Left renal pelvis (tissue), 4 donors: ENCODE results near the gene BLCAP. TPM values are rescaled to one million over a fixed set of nuclear protein-coding genes. Genes with fewer than 3 reads are reported as not detected.
"Not testable (repeated sequence)": the region's sequence is repeated elsewhere in the genome, so short reads cannot be mapped to it uniquely, and the experiment has no call there.

Source experiments
- DNase-seq, 4 donors: peaks; one replicate each; pipeline ENCODE4 v3.0.0-alpha.2; 2013; ENCODE audit warnings: low read depth in 4 of 4, low spot score in 3 of 4
- polyA plus RNA-seq, 4 donors: library from polyadenylated mRNA; unstranded; fragments of 120-200 nt; gene quantifications; one replicate each; pipeline ENCODE4 v1.2.1, GENCODE V29; 2013; ENCODE audit not compliant: insufficient read length in 4 of 4

BLCAP gene, protein sequence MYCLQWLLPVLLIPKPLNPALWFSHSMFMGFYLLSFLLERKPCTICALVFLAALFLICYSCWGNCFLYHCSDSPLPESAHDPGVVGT
- 10 to 100 TPM; 63.7 to 95.3 (median 79.7) TPM for polyA plus RNA-seq

DNA sequence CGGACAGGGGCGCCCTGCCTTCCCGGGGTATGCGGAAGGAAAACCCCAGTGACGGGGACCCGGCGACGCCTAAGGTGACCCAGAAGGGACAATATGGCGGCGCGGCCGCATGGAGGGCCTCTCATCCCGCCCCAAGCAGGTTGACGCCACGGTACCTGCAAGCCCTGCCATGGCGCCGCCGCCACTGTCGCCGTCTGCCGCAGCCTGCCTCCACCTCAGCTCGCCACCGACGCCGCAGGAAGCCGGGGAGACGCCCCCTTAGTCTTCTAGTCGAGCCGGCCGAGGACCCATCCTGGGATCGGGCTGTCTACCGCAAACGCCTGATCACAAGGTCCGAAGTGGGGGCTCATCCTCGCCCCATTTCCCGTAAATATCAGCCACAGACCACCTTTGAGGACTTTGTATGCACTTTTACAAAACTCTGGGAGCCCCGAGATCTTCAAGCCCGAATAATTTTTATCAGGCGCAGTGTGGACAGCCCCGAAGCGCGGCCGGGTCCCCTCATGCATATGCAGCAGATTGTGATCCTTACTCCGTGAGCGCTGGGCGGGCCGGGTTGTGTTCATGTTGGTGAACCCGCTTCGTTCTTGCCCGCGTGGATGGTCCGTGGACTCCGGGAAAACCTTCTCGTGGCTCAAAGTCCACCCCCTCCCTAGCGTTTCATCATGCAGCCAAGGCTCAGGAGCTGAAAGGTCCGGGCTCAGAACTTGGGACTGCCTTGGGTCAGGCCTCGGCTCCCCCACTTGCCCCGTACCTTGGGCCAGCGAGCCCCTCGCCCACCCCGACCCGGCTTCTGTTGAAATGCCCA, at the start of gene BLCAP:
Gene BLCAP (minus strand): TSS at position 239 of the 808 bp plus-strand sequence. CDS start 8,702 bp downstream, outside the sequence.
- peak in 3 of 4 donors; percentile 83 to 86 (median 86) for DNase-seq

DNA sequence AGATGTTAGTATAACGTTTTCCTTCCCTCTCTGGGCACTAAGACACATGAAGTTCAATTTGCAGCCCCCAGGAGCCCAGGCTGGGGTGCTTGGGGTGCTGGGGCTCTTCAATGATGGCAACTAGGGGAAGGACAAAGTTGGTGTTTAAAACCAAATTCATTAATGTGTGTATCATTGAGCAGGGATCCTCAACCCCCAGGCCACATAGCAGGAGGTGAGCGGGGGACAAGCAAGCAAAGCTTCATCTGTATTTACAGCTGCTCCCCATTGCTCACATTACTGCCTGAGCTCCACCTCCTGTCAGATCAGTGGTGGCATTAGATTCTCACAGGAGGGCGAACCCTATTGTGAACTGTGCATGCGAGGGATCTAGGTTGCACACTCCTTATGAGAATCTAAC, 49.8 kb upstream of the BLCAP start:
- DNase-seq = not testable (repeated sequence)

DNA sequence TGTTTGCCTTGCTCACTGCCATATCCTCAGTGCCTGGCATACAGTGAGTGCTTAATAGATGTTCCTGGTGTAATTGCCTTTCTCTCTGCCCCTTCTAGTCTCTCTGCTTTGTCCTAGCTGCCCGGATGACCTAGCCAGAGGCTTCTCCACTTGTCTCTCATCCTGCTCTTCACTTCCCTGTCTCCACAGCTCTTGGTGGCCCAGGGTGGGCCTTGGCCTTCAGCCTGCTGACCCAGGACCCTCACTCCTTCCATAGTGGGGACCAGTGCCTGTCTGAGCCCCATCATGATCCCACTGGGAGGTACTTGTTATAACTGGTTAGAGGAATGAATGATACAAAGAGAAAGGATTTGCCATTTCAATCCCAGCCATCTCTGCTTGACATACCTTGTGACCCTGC, 49.2 kb upstream of the BLCAP start:
- DNase-seq = no peak

DNA sequence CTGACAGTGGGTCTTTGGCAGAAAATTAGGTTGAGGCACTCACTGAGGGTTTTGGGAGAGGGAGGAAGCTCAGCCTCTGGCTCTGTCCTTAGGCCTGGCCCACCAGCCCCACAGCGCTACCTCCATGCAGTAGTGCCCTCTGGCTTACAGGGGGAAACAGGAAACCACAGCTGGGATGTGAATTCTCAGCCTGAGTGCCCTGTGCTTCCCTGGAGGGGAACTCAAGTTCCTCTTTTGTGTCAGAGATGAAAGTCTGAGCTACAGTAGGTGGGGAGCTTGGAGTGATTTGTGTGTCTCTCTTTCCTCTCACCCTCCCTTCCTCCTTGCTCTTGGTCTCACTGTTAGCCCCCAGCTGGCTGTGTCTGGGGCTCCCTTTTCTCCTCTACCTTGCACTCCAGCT, 48.2 kb upstream of the BLCAP start:
- DNase-seq = no peak

DNA sequence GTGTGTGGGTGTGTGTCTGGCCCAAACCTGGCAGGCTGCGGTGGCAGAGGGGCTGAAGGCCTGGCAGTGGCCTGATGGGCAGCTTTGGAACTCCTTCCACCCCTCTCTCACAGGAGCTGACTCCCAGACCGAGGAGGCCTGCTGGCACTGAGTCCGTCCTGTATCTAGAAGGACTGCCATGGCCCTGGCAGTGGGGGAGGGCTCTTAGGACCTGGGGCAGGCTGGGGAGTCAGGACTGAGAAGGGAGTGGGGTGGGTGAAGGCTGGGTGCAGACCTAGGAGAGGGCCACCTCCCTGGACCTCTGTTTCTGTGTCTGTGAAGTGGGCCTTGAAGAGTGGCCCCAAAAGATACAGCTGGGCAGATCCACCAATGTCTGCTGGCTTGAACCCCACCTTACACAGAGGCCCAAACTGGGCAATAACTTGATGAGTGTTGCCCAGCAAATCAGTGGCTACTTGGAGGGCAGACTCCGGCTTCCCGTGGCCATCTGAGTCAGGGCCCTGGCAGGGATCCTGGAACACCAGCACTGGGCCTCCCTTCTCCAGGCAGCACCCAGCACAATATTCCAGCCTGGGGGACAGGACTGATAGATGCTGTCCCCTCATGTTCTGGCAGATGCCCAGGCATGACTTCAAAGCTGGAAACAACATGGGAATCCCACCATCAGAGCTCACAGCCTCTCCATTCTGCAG, 46.7 kb upstream of the BLCAP start:
- DNase-seq = no peak

DNA sequence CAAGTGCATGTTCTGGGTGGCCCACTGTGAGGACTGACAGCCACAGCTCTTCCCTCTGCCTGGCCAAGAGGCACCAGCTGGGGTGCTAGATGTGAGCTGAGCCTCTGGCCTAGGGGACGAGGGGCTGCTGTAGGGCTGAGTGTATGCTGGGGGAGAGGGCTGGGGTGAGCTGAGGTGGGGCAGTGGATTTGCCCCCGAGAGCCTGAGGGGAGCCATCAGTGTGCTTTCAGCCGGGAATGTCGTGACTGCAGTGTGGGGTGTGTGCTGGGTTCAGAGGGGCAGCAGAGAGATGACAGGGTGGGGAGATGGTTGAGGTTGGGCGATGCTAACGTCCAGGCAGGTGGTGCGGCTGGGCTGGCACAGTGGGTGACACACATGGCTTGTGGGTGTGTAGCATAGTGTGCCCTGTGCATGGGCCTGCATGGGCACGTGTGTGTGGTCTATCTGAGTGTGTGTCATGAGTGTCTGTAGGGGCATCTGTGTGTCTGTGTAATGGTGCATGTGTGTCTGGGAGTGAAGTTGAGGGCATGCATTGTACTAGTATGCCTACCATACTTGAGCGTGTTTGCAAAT, 46.0 kb upstream of the BLCAP start:
- no peak for DNase-seq

DNA sequence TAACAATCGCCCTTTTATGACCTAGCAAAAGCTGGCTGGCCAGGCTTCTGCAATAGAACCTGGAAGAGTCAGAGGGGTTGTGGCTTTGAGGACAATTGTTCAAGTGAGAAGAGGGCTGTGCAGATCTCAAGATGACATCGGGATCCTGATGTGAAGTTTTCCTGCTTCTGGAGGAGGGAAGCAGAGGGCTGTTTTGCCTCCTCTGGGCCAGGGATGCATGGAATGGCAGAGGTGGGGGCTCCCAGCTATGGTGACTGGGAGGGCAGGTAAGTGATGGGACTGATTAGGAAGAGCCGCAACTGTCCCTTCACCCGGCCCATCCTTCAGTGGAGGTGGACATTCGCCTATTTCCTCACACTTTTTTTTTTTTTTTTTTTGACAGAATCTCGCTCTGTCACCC, 43.4 kb upstream of the BLCAP start:
- DNase-seq = no peak

DNA sequence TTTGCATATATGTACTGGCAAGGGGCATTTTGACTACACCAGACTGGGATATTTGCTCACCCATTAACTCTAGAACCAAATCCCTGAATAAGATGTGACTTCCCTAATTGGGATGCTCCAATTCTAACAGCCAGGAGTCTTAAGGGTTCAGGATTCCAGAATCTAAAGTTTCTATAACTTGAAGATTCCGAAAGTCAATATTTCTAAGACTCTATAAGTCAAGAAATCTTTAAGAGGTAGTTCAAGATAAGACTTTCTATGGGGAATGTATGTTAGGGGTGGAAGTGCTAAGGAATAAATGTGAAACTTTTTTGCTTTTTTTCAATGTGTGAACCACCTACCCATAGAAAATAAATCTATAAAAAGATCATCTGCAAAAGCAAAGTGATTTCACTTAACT, 42.7 kb upstream of the BLCAP start:
- DNase-seq = no peak

DNA sequence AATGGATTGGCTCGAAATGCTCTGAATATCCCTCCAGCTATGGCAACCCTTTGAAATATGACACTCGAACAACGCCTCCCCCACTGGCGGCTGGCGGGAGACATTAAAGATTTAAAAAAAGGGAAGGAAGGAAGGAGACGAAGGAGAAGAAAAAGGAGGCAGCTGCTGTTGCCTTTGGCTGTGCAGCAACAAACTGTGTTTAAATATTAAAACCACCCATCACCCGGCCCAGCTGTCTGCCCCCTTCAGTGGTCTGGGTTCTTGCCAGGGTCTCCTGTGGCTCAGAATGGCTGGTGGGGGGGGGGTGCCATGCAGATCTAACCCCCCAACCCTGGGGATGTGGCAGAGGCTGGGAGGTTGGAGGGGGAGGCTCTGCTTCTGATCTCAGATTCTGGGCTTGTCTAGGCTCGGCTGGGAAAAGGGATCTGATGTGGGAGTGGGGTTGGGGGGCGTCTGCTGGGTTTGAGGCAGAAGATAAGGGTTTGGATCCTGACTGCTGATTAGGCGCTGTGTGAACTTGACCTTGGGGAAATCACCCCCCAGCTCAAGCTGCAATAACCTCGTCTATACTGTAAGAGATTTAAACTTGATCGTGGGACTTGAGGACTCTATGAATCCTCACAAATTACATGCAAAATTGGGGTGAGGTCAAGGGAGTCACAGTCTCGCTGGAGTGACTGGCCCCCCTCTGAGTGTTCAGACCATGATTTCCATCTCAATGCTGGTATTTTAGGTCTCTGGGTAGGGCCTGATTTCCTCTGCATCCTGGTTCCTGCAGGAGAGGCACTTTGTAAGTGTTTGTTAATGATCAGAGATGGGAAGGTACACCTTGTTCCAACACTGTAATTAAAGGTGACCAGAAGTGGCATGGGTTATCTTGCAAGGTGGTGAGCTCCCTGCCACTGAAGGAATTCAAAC, 40.3 kb upstream of the BLCAP start:
- DNase-seq = peak in 2 of 4 donors; percentile 28 to 39

DNA sequence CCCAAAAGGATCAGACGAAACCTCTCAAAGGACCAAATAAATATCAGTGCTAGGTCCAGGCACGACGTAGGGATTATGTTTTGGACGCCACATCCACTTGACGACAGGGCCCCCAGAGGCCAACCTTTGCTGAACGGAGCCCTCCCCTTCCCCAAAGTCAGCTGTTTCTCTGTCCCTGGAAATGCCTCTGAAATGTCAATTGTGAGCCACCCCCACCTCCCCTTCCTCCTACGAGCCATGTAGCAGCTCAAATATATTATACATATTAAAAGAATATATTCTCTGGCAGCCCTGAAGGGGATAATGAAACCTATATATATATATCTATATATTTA, 39.6 kb upstream of the BLCAP start:
- DNase-seq = no peak

DNA sequence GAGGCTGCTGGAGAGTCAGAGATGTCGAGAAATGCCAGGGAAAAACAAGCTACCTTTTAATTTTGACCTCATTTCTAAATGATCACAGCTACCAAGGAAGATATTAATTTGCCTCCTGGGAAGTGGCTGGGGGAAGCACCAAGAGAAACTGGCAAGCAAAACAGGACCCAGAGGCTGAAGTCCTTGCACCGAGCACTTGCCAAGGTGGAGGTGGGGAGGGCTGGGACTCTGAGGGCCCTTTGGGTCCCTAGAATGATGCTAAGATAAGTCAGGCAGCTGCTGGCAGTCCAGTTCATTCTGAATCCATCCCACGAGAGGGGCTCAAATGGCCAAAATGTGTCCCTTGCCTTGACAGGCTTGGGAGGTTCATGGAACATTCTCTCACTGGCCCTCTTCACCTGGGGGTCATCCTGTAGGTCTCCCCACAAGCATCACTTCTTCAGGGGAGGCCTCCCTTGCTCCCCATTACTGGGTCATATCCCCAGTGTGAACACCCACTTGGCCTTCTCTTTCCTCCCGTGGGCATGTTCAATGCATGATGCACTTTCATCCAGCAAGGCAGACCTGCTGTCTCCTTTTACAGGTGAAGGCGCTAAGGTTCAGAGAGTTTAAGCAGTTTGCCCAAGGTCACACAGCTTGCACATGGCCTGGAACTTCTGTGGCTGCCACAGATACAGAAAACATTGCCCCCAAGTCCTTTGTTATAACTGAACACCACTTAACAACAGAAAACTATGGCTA, 39.1 kb upstream of the BLCAP start:
- no peak for DNase-seq

DNA sequence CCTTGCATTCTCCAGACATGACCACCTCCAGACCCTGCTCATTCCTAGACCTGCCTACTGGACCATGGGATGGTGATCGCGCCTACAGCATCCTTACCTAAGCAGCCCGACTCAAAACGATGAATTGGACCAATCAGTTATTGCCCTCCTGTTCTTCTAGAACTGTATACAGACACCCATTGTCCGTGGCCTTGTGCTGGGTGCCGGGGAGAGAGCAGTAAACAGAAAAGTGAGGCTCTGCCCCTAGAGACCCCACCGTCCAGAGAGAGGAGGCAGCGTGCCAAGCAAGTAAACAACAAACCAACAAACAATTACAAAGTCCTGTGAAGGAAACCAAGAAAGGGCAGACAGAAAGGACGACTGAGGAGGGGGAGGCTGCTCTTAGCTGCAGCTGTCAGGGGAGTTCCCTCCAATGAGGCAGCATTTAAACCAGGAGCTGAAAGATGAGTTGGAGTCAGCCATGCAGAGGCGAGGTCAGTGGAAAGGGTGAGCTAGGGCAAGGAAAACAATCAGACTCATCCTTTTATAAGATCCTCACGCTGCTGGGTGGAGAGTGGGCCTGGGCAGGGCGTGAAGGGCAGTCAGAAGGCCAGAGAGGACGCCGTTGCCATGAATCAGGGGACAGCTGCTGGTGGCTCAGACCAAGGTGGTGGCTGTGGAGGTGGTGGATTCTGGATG, 37.6 kb upstream of the BLCAP start:
- peak in 1 of 4 donors; percentile 27 for DNase-seq

DNA sequence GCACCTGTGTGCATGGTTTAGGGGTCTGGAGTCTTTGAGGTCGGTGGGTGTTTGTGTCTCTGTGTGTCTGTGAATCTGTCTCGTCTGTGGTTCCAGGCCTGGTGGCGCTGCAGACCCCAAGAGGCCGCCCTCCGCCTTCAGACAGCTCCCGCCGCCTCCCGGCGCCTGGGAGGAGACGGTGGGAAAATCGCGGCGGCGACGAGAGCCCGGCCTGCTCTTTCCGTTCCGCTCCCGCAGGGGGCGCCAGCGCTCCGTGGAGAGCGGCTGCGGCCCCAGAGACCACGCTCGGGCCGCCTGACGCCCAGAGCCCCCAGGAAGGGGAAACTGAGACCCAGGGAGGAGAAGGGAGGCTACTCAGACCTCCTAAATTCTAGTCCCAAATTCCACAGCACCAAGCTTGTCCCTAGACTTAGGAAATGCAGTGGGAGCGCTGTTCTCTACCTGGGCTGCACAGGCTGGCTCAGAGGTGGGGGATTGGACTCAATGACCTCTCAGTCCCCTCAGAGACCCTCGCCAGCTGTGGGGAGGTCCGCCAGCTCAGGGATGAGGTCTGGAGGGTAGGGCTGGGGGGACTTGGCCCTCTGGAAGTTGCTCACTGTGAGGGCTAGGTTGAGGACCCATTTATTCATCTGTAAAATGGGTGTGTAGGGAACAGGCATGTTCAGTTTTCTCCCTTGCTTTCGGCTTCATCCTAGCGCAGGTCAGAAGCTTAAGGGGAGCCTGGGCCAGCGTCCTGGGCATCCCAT, 36.9 kb upstream of the BLCAP start:
- DNase-seq = no peak

DNA sequence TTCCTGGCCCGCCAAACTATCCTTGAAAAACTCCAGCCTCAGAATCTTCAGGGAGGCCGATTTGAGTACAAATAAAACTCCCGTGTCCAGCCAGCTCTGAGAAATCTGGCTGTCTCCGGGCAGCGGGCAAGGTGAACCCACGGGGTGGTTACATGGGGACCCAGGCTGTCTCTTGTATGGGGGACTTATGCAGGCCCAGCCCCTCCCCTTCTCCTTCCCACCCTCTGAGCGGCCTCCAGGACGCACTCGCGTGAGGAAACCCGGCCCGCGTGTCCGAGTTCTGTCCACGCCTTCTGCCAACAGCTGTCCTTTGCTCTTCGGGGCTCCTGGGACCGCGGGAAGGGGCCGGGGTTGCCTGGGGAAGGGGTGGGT, 36.3 kb upstream of the BLCAP start:
- DNase-seq = no peak

DNA sequence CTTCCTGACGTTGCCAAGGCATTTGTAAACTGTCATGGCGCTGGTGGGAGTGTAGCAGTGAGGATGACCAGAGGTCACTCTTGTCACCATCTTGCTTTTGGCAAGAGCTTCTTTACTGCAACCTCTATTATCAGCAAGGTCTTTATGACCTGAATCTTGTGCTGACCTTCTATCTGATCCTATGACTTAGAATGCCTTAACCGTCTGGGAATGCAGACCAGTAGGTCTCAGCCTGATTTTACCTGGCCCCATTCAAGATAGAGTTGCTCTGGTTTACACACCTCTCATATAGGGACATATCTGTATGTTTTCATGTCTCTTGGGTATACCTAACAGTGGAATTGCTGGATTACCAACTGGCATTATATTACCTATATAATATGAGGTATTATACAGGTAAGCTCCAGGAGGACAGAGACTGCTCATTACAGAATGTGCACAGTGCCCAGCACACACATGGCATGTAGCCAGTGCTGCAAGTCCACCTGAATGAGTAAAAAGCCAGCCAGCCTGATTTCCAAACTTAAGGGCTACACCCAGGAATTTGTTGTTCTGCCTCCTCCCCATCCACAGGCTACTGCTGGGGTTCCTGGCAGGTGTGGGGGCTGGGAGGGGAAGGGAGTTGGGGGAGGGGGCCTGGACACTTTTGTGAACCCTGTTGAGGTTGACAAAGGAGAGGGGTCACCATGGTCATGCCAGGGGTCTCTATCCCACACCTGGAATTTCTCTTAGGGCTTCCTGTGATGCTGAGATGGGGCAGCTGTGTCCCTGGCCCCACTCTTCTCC, 35.2 kb upstream of the BLCAP start:
- no peak for DNase-seq

DNA sequence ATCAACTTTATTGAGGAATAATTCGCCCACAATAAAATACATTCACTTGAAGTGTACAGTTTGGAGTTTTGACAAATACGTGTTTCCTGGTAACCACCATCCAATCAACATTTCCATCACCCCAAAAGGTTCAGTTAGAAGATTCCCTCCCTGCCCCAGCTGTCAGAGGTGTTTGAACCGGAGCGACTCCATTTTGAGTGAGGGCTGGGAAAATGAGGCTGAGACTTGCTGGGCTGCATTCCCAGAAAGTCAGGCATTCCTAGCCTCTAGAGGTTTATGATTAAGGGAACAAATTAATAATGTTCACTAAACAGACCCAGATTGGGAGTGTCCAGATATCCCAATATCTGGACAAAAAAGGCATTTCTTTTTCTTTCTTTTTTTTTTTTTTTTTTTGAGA, 33.0 kb upstream of the BLCAP start:
- no peak for DNase-seq

DNA sequence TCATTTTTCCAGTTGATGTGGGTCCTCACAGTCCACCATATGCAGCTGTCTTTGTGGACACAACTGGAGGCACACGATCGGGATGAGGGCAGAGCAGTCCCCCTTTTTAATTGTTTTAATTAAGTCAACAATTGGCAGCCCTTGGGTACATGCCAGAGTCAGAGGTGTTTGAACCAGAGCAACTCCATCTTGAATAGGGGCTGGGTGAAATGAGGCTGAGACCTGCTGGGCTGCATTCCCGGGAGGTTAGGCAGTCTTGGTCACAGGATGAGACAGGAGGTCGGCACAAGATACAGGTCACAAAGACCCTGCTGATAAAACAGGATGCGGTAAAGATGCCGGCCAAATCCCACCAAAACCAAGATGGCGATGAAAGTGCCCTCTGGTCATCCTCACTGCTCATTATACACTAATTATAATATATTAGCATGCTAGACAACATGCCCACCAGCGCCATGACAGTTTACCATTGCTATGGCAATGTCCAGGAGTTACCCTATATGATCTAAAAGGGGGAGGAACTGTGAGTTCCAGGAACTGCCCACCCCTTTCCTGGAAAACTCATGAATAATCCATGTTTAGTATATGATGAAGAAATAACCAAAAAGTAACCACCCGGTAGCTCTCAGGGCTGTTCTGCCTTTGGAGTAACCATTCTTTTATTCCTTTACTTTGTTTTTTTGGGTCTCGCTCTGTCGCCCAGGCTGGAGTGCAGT, 31.8 kb upstream of the BLCAP start:
- DNase-seq = no peak
